Esophagus muscularis mucosa (tissue), 4 donors: Measurements from ENCODE around the gene SORBS1. TPM values are rescaled to one million over a fixed set of nuclear protein-coding genes. Genes with fewer than 3 reads are reported as not detected.
A peak's percentile ranks its signal among the peaks of the same experiment; 100 is the strongest.

Source experiments
- DNase-seq: peaks from one replicate; pipeline ENCODE4 v3.0.0-alpha.2; 2017; ENCODE audit errors: extremely low spot score
- H3K27ac ChIP-seq, 4 donors: fragments of 200-600 bp; sonication (generic); replicated peaks in 1 of 4; 1 replicate in 3 of 4; 2 replicates in 1 of 4; pipeline ENCODE4 v1.5.1; 2016 to 2019; ENCODE audit warnings: mild to moderate bottlenecking in 1 of 4
- H3K27me3 ChIP-seq, 4 donors: fragments of 200-600 bp; sonication (generic); one replicate each; pipeline versions ENCODE4 v1.5.1 to v1.6.0; 2016 to 2019
- H3K36me3 ChIP-seq, 4 donors: fragments of 200-600 bp; sonication (generic); one replicate each; pipeline ENCODE4 v1.5.1; 2016 to 2019
- H3K4me1 ChIP-seq, 4 donors: fragments of 200-600 bp; sonication (generic); one replicate each; pipeline ENCODE4 v1.5.1; 2016 to 2019
- H3K4me3 ChIP-seq, 4 donors: fragments of 200-600 bp; sonication (generic); 1 replicate in 2 of 4; 2 replicates in 2 of 4; pipeline ENCODE4 v1.5.1; 2016 to 2019; ENCODE audit warnings: mild to moderate bottlenecking in 4 of 4, moderate library complexity in 1 of 4
- H3K9me3 ChIP-seq, 4 donors: fragments of 200-600 bp; sonication (generic); 1 replicate in 3 of 4; 2 replicates in 1 of 4; pipeline ENCODE4 v1.5.1; 2016 to 2019
- CTCF ChIP-seq, 3 experiments: fragments of 200-600 bp in 2 of 3; fragments of 450-650 bp in 1 of 3; sonication (generic) in 2 of 3; IDR thresholded peaks; one replicate each; pipeline ENCODE4 v1.5.1; 2017 to 2019; ENCODE audit warnings: antibody characterized with exemption in 3 of 3, mild to moderate bottlenecking in 2 of 3, moderate library complexity in 1 of 3
- EP300 ChIP-seq: sonication (generic); formaldehyde crosslinking; IDR thresholded peaks from one replicate; pipeline ENCODE4 v1.6.1; 2017; ENCODE audit warnings: antibody characterized with exemption
- POLR2A ChIP-seq: fragments of 450-650 bp; IDR thresholded peaks from one replicate; pipeline ENCODE4 v1.6.1; 2017; ENCODE audit warnings: antibody characterized with exemption, moderate library complexity, mild to moderate bottlenecking, low read depth
- POLR2AphosphoS5 ChIP-seq, 2 donors: sonication (generic); formaldehyde crosslinking; IDR thresholded peaks; one replicate each; pipeline ENCODE4 v1.6.1; 2017; ENCODE audit warnings: antibody characterized with exemption in 2 of 2
- WGBS: methylation state at CpG from one replicate; pipeline ENCODE4 v1.1.5; 2018; 5-methylcytosine and 5-hydroxymethylcytosine counted together
- intact Hi-C: fragments of 100-400 bp; cut with DNase I; formaldehyde crosslinking; loops from one replicate; pipeline ENCODE4 v1.15.1; 2023
- total RNA-seq, 4 donors: library from RNA; depleted of rRNA; stranded (reverse); fragments of >200 nt; gene quantifications; one replicate each; pipeline versions ENCODE4 v1.1.0 to v1.2.1, GENCODE V29; 2016

The SORBS1 gene
- total RNA-seq, 4 donors from 2014 or later, result 1,569 to 2,231 (median 1,854) TPM

GRCh38 chr10:95604630-95605029 is 43.5 kb upstream of the SORBS1 start:
- TF ChIP-seq CTCF (IDR thresholded peaks at IDR 0.05) (peak in 1 of 3 experiments; percentile 16), POLR2AphosphoS5 (IDR thresholded peaks at IDR 0.05) (no peak)
- Histone ChIP-seq H3K36me3 (peaks cover 6 to 37% (median 12%) of the 10 kb centered on the region in 4 donors), H3K27ac (peak overlapping the region; percentile 85 to 91 (median 87)), H3K4me1 (peaks cover 22 to 66% (median 56%) of the 10 kb centered on the region in 4 donors), H3K4me3 (no peak overlapping the region), H3K27me3 (no peaks in the 10 kb centered on the region), H3K9me3 (no peaks in the 10 kb centered on the region)
- intact Hi-C loops, result loop anchor here (5.0 kb wide), 1 partner anchor 172 kb away; no protein-coding TSS in a partner anchor
- no peak for DNase-seq

GRCh38 chr10:95602382-95602781 is 41.2 kb upstream of the SORBS1 start:
- 82% methylated on average over 6 of the region's 6 CpGs for WGBS
- DNase-seq, result no peak
- Histone ChIP-seq H3K27me3 (no peaks in the 10 kb centered on the region), H3K4me1 (peaks cover 22 to 64% (median 55%) of the 10 kb centered on the region in 4 donors), H3K4me3 (no peak overlapping the region), H3K36me3 (peaks cover 0 to 15% (median 0%) of the 10 kb centered on the region in 4 donors), H3K27ac (peak overlapping the region; percentile 85 to 91 (median 87)), H3K9me3 (no peaks in the 10 kb centered on the region)
- TF ChIP-seq POLR2A (no peak), POLR2AphosphoS5 (IDR thresholded peaks at IDR 0.05) (no peak), CTCF (IDR thresholded peaks at IDR 0.05) (no peak), EP300 (no peak)
- intact Hi-C loops, result loop anchor here (5.0 kb wide), 1 partner anchor 170 kb away; no protein-coding TSS in a partner anchor

- DNase-seq, result peak; percentile 94
- no peak overlapping the region for H3K4me3 ChIP-seq
- H3K36me3 ChIP-seq, result peaks cover 0 to 9% (median 0%) of the 10 kb centered on the region in 4 donors
- H3K4me1 ChIP-seq, result peaks cover 22 to 53% (median 44%) of the 10 kb centered on the region in 4 donors
- H3K27me3 ChIP-seq, result no peaks in the 10 kb centered on the region
- H3K27ac ChIP-seq, result peak overlapping the region; percentile 85 to 91 (median 87)
- no peaks in the 10 kb centered on the region for H3K9me3 ChIP-seq
- 18% methylated on average over 6 of the region's 6 CpGs for WGBS
- intact Hi-C loops, result loop anchor here (2.0 to 5.0 kb wide), 2 partner anchors 169 to 224 kb away; no protein-coding TSS in a partner anchor
- TF ChIP-seq EP300 (no peak), CTCF (IDR thresholded peaks at IDR 0.05) (peak; percentile 90 to 98 (median 96)), POLR2A (no peak), POLR2AphosphoS5 (IDR thresholded peaks at IDR 0.05) (peak; percentile 76 to 84)
Observed at GRCh38 chr10:95601116-95601719, 40.0 kb upstream of the SORBS1 start.

GRCh38 chr10:95600158-95600557 is 39.0 kb upstream of the SORBS1 start:
- TF ChIP-seq EP300, result no peak
- TF ChIP-seq POLR2A, result no peak
- no peak for TF ChIP-seq CTCF (IDR thresholded peaks at IDR 0.05)
- no peak for TF ChIP-seq POLR2AphosphoS5 (IDR thresholded peaks at IDR 0.05)
- no peak for DNase-seq
- H3K4me1 ChIP-seq, result peaks cover 16 to 42% (median 33%) of the 10 kb centered on the region in 4 donors
- WGBS, result 68% methylated on average over 4 of the region's 4 CpGs
- H3K9me3 ChIP-seq, result no peaks in the 10 kb centered on the region
- H3K27me3 ChIP-seq, result no peaks in the 10 kb centered on the region
- H3K4me3 ChIP-seq, result no peak overlapping the region
- peak overlapping the region in 3 of 4 donors; percentile 2 to 91 (median 85) for H3K27ac ChIP-seq
- intact Hi-C loops, result loop anchor here (2.0 to 5.0 kb wide), 2 partner anchors 168 to 223 kb away; no protein-coding TSS in a partner anchor
- no peaks in the 10 kb centered on the region for H3K36me3 ChIP-seq
